OCI-LY1 (cell line): ENCODE data around the gene USP8.
A peak's percentile ranks its signal among the peaks of the same experiment; 100 is the strongest.
"Not testable (repeated sequence)": the region's sequence is repeated elsewhere in the genome, so short reads cannot be mapped to it uniquely, and the experiment has no call there.

Experiments
- H2AFZ ChIP-seq: fragments of 200-600 bp; sonication (generic), shearing (Covaris generic); 2 replicates; pipeline ENCODE4 v1.6.0; 2014; ENCODE audit warnings: antibody characterized with exemption, mild to moderate bottlenecking, low read length
- H3F3A ChIP-seq: fragments of 200-600 bp; sonication (generic), shearing (Covaris generic); 2 replicates; pipeline ENCODE4 v1.6.0; 2014; ENCODE audit warnings: mild to moderate bottlenecking, antibody characterized with exemption, low read length, moderate library complexity; ENCODE audit not compliant: insufficient read depth
- H3K27ac ChIP-seq: fragments of 200-600 bp; sonication (generic); 2 replicates; pipeline ENCODE4 v1.5.1; 2014; ENCODE audit warnings: low read length, mixed run types, mild to moderate bottlenecking, low read depth; ENCODE audit not compliant: poor library complexity, severe bottlenecking
- H3K27me3 ChIP-seq: fragments of 200-600 bp; sonication (generic); 2 replicates; pipeline ENCODE4 v1.6.0; 2014; ENCODE audit warnings: antibody characterized with exemption, mild to moderate bottlenecking, low read length, moderate library complexity; ENCODE audit not compliant: insufficient read depth
- H3K36me3 ChIP-seq: fragments of 200-600 bp; sonication (generic); 2 replicates; pipeline ENCODE4 v1.6.1; 2014; ENCODE audit warnings: mild to moderate bottlenecking, antibody characterized with exemption, low read length, moderate library complexity, mixed read lengths; ENCODE audit not compliant: insufficient read depth
- H3K4me1 ChIP-seq: fragments of 200-600 bp; sonication (generic); 2 replicates; pipeline ENCODE4 v1.5.1; 2014; ENCODE audit warnings: mild to moderate bottlenecking, low read length, moderate library complexity; ENCODE audit not compliant: insufficient read depth, severe bottlenecking
- H3K4me2 ChIP-seq: fragments of 200-600 bp; sonication (generic), shearing (Covaris generic); 2 replicates; pipeline ENCODE4 v1.6.1; 2014; ENCODE audit warnings: low read length
- H3K4me3 ChIP-seq: fragments of 200-600 bp; sonication (generic); 2 replicates; pipeline ENCODE4 v1.5.1; 2014; ENCODE audit warnings: low read length, low read depth, mild to moderate bottlenecking, mixed read lengths; ENCODE audit not compliant: poor library complexity, severe bottlenecking
- H3K79me2 ChIP-seq: fragments of 200-600 bp; shearing (Covaris generic); 2 replicates; pipeline ENCODE4 v1.6.1; 2016; ENCODE audit warnings: mixed run types, low read length, mixed read lengths; ENCODE audit not compliant: insufficient read depth
- H3K9ac ChIP-seq: fragments of 200-600 bp; sonication (generic), shearing (Covaris generic); 2 replicates; pipeline ENCODE4 v1.6.1; 2014; ENCODE audit warnings: mild to moderate bottlenecking, low read length, mixed read lengths
- H3K9me2 ChIP-seq: fragments of 200-600 bp; sonication (generic), shearing (Covaris generic); 2 replicates; pipeline ENCODE4 v1.6.1; 2014; ENCODE audit warnings: low read depth, mild to moderate bottlenecking, low read length, mixed read lengths
- H3K9me3 ChIP-seq: fragments of 200-600 bp; shearing (Covaris generic); 2 replicates; pipeline ENCODE4 v1.6.1; 2014; ENCODE audit warnings: low read length, mixed read lengths
- H4K20me1 ChIP-seq: fragments of 200-600 bp; sonication (generic), shearing (Covaris generic); 2 replicates; pipeline ENCODE4 v1.6.0; 2016; ENCODE audit warnings: mild to moderate bottlenecking, low read length; ENCODE audit not compliant: insufficient read depth
- CTCF ChIP-seq: fragments of 200-600 bp; sonication (generic), shearing (Covaris generic); IDR thresholded peaks from 2 replicates; pipeline ENCODE4 v1.5.1; 2017; ENCODE audit warnings: mild to moderate bottlenecking, antibody characterized with exemption, low read length, moderate library complexity, mixed read lengths
- EZH2 ChIP-seq: fragments of 200-600 bp; sonication (generic), shearing (Covaris generic); IDR thresholded peaks from 2 replicates; pipeline ENCODE4 v1.8.0; 2017; ENCODE audit warnings: borderline replicate concordance, mixed run types, mild to moderate bottlenecking, antibody characterized with exemption, low read length, moderate library complexity, mixed read lengths

The USP8 gene

GRCh38 chr15:50418041-50418583 lies 6.1 kb upstream of the USP8 start:
- no peaks in the 10 kb centered on the region for H3K27me3 ChIP-seq
- no peaks in the 10 kb centered on the region for H3F3A ChIP-seq
- H2AFZ ChIP-seq: no peak overlapping the region
- no peak overlapping the region for H3K9ac ChIP-seq
- TF ChIP-seq EZH2 (no peak), CTCF (no peak)
- H3K79me2 ChIP-seq: no peaks in the 10 kb centered on the region
- no peaks in the 10 kb centered on the region for H3K9me2 ChIP-seq
- H3K4me3 ChIP-seq: no peak overlapping the region
- H4K20me1 ChIP-seq: no peaks in the 10 kb centered on the region
- no peaks in the 10 kb centered on the region for H3K9me3 ChIP-seq
- H3K4me1 ChIP-seq: no peaks in the 10 kb centered on the region
- no peak overlapping the region for H3K4me2 ChIP-seq
- H3K27ac ChIP-seq: no peak overlapping the region
- no peaks in the 10 kb centered on the region for H3K36me3 ChIP-seq

GRCh38 chr15:50425219-50425618 lies 1.0 kb downstream of the USP8 start:
- H4K20me1 ChIP-seq: no peaks in the 10 kb centered on the region
- H3K36me3 ChIP-seq: peaks cover 5% of the 10 kb centered on the region; the same call in 1 of the 2 replicates
- H3K4me3 ChIP-seq: peak overlapping the region; percentile 92
- no peak overlapping the region for H3K27ac ChIP-seq
- H3K79me2 ChIP-seq: peaks cover 57% of the 10 kb centered on the region
- H3K4me1 ChIP-seq: peaks cover 21% of the 10 kb centered on the region
- H3F3A ChIP-seq: no peaks in the 10 kb centered on the region
- H3K4me2 ChIP-seq: peak overlapping the region; percentile 85
- no peaks in the 10 kb centered on the region for H3K9me2 ChIP-seq
- H3K27me3 ChIP-seq: no peaks in the 10 kb centered on the region
- H2AFZ ChIP-seq: no peak overlapping the region
- H3K9ac ChIP-seq: peak overlapping the region; percentile 83
- H3K9me3 ChIP-seq: no peaks in the 10 kb centered on the region
- TF ChIP-seq CTCF (no peak), EZH2 (no peak)

- not testable (repeated sequence) for H3K27me3 ChIP-seq, H2AFZ ChIP-seq, H3K9me3 ChIP-seq, H3K27ac ChIP-seq, H3F3A ChIP-seq, H4K20me1 ChIP-seq, H3K36me3 ChIP-seq, H3K9me2 ChIP-seq
- peaks cover 62% of the 10 kb centered on the region for H3K79me2 ChIP-seq
- peak overlapping the region; percentile 85 for H3K4me2 ChIP-seq
- peak overlapping the region; percentile 83; the same call in 1 of the 2 replicates for H3K9ac ChIP-seq
- peaks cover 21% of the 10 kb centered on the region for H3K4me1 ChIP-seq
- peak overlapping the region; percentile 92 for H3K4me3 ChIP-seq
Measured at GRCh38 chr15:50425678-50426246, 1.6 kb downstream of the USP8 start.

DNA sequence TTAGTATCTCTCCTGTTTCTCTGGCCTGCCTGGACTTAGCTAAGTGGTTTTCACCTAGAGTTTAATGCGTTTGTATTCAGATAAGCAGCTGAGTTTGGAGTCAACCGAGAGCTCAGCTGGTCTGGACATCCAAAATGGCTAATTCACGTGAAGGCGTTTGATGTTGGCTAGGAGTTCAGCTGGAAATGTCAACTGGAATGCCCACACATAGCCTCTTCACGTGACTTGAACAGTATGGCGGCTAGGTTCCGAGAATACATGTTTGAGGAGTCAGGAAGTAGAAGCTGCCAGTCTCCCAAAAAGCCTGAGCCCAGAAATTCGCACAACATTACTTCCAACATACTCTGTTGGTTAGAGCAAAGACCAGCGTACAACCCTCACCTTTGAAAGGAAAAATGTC lies 2.2 kb downstream of the USP8 start:
- Histone ChIP-seq H3K9ac (no peak overlapping the region), H2AFZ (no peak overlapping the region), H3K9me2 (no peaks in the 10 kb centered on the region), H4K20me1 (0 out of 2 replicates have a peak, but pooled peaks cover 3% of the 10 kb centered on the region), H3K4me1 (peaks cover 21% of the 10 kb centered on the region), H3F3A (no peaks in the 10 kb centered on the region), H3K4me3 (no peak overlapping the region), H3K79me2 (peaks cover 69% of the 10 kb centered on the region), H3K4me2 (no peak overlapping the region), H3K27me3 (no peaks in the 10 kb centered on the region), H3K9me3 (no peaks in the 10 kb centered on the region), H3K27ac (no peak overlapping the region), H3K36me3 (peaks cover 5% of the 10 kb centered on the region; the same call in 1 of the 2 replicates)
- TF ChIP-seq EZH2 (no peak), CTCF (no peak)
